Measurements from ENCODE around the gene SH3PXD2A.

SH3PXD2A gene

GRCh38 chr10:103683851-103684250 lies 171.5 kb downstream of the SH3PXD2A start:
- TF ChIP-seq HOXC10 (CRISPR knock-in tag; IDR thresholded peaks at IDR 0.05) (no peak), ZNF704 (tag by site-specific recombination; IDR thresholded peaks at IDR 0.05) (no peak), GLIS2 (tag by site-specific recombination; IDR thresholded peaks at IDR 0.05) (no peak), ZNF169 (tag by site-specific recombination; IDR thresholded peaks at IDR 0.05) (no peak), HOXD13 (CRISPR knock-in tag; IDR thresholded peaks at IDR 0.05; ENCODE audit: borderline replicate concordance) (no peak), ZNF596 (tag by site-specific recombination; IDR thresholded peaks at IDR 0.05) (no peak), ZNF623 (tag by site-specific recombination; IDR thresholded peaks at IDR 0.05) (no peak), ZBTB10 (tag by site-specific recombination; IDR thresholded peaks at IDR 0.05) (no peak), KLF17 (tag by site-specific recombination; IDR thresholded peaks at IDR 0.05) (no peak), ZNF837 (tag by site-specific recombination; IDR thresholded peaks at IDR 0.05) (no peak), BCL11B (tag by site-specific recombination; IDR thresholded peaks at IDR 0.05; ENCODE audit: low read depth) (no peak), PRDM10 (tag by site-specific recombination; IDR thresholded peaks at IDR 0.05) (no peak), BCL11A (tag by site-specific recombination; IDR thresholded peaks at IDR 0.05; ENCODE audit: low read depth) (no peak), ZNF549 (tag by site-specific recombination; IDR thresholded peaks at IDR 0.05) (no peak)
- no peaks in the 10 kb centered on the region for H3K9me3 ChIP-seq (ENCODE audit: control insufficient read depth, insufficient read depth, low read depth, low read length)
- H3K4me3 ChIP-seq (ENCODE audit: low read depth, low read length) = no peak overlapping the region
- POLR2A ChIA-PET = no interaction called here
- H3K4me1 ChIP-seq (ENCODE audit: control insufficient read depth, insufficient read depth, low read length) = no peaks in the 10 kb centered on the region
- no peaks in the 10 kb centered on the region for H3K36me3 ChIP-seq (ENCODE audit: control insufficient read depth in 2 of 2, insufficient read depth in 1 of 2, low read length in 2 of 2)
- CTCF ChIA-PET = interaction anchor here (0.6 to 1.7 kb wide), 4 partner anchors 78 to 475 kb away, joined by 3 to 9 read pairs (median 4); no protein-coding TSS in a partner anchor
- no peak overlapping the region for H3K27ac ChIP-seq (ENCODE audit: extremely low read depth, low read depth, low read length)

- no peak for TF ChIP-seq PRDM4 (tag by site-specific recombination; IDR thresholded peaks at IDR 0.05)
- Histone ChIP-seq H3K27ac (ENCODE audit: extremely low read depth, low read depth, low read length) (no peak overlapping the region), H3K36me3 (ENCODE audit: control insufficient read depth in 2 of 2, insufficient read depth in 1 of 2, low read length in 2 of 2) (no peaks in the 10 kb centered on the region), H3K4me1 (ENCODE audit: control insufficient read depth, insufficient read depth, low read length) (no peaks in the 10 kb centered on the region), H3K9me3 (ENCODE audit: control insufficient read depth, insufficient read depth, low read depth, low read length) (no peaks in the 10 kb centered on the region), H3K4me3 (ENCODE audit: low read depth, low read length) (no peak overlapping the region)
- ChIA-PET POLR2A (no interaction called here), CTCF (interaction anchor here (0.6 to 1.7 kb wide), 3 partner anchors 27 to 84 kb away, joined by 3 to 9 read pairs (median 3); no protein-coding TSS in a partner anchor)
Observed at GRCh38 chr10:103682631-103683030, 172.7 kb downstream of the SH3PXD2A start.
